GM19463 (cell line): ENCODE results near the gene ZNF277.
"Not testable (repeated sequence)": the region's sequence is repeated elsewhere in the genome, so short reads cannot be mapped to it uniquely, and the experiment has no call there.

Experiments
- ATAC-seq: cut with Tn5 transposase; IDR thresholded peaks from one replicate; pipeline ENCODE4 v1.9.1; 2021; ENCODE audit warnings: mild to moderate bottlenecking, moderate library complexity; ENCODE audit not compliant: unreplicated experiment

Gene ZNF277

GRCh38 chr7:112249967-112250366 is 43.5 kb downstream of the ZNF277 start:
- ATAC-seq = not testable (repeated sequence)

GRCh38 chr7:112252141-112252540 is 45.6 kb downstream of the ZNF277 start:
- no peak for ATAC-seq

- no peak for ATAC-seq
Measured at GRCh38 chr7:112252691-112253090, 46.2 kb downstream of the ZNF277 start.

- no peak for ATAC-seq
Measured at GRCh38 chr7:112254156-112254555, 47.7 kb downstream of the ZNF277 start.

DNA sequence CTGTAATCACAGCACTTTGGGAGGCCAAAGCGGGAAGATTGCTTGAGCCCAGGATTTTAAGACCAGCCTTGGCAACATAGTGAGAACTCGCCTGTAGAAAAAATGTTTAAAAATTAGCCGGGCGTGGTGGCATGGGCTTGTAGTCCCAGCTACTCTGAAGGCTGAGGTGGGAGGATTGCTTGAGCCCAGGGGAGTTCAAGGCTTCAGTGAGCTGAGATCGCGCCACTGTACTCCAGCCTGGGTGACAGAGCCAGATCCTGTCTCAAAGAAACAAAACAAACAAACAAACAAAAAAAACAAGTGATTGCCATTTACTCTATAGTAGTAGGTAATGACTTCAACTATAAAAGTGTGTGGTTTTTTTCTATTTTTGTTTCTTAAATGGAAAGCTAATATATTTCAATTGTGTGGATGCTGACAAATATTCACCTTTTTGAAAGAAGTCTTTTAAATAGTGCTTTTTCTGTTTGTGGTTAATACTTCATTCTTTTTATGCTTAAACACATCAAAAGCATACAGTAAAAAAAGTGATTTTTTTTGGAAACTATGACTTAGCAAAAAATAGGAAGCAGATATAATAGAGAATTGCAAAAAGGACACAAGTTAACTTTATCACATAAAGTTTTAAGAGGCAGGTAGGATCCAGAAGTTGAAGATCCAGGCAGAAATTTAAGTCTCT is 48.4 kb downstream of the ZNF277 start:
- ATAC-seq = no peak

GRCh38 chr7:112255388-112255720 is 48.9 kb downstream of the ZNF277 start:
- no peak for ATAC-seq

DNA sequence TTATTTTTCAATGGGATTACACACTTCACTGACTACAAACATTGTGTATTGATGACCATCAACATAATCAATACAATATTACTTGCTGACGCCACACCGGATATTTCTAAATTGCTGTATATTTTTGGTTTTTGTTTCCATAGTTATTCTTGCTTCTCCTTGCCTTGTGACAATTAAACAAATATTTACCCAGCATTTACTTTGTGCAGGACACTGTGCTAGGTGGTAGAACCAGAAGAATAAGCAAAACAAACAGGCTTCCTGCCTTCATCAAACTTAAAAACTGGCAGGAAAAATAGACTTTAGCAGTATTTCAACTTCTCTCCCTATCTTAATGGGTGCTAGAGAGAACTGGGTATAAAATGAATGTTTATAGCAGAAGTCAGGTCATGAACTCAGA is 50.6 kb downstream of the ZNF277 start:
- no peak for ATAC-seq

GRCh38 chr7:112260911-112261310 is 54.4 kb downstream of the ZNF277 start:
- no peak for ATAC-seq

- ATAC-seq = no peak
Measured at GRCh38 chr7:112262036-112262435, 55.5 kb downstream of the ZNF277 start.

DNA sequence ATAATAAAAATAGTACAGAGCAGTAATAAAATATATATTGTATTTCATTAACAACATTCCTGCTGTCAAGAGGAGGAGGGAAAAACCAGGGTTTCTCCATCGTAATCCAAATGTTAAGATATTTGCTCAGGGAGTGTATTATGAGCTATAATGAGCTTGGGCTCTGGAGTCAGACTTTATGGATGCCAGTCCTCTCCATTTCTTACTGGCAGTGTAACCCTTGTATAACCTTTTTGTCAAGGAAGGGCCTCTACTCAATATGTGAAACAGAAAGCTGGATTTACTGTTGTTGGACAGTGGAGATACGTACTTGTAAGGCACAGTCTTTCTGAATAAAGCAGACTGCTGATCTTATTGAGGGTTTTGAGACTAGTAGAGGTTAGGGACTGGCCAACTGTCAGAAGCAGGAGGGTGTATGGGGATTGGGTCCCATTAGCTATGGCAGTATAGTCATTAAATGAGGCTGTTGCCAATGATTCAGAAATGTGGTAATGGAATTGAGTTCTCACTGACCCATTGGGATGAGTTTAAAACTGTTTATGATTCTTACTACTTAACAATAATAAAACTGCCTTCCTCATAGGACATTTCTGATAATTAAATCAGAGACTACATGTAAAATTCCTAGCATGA is 56.5 kb downstream of the ZNF277 start:
- ATAC-seq = no peak

DNA sequence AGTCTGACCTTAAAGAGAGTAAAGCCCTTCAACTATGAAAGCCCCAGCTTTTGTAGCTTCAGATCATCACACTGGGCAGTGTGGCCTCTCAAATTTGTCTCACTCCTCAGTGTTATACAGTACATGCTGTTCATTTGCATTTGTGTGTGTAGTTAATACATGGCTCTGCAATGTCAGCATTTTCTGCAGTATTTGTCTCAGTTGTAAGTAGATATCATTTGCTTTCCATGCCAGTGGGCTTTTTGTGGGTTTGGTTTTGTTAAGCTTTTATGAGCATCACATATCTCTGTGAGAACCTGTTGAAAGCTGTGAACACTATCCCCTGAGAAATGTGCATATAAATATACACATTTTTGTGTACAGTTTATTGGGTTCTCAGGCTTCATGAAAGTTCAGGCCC is 57.0 kb downstream of the ZNF277 start:
- ATAC-seq = no peak

DNA sequence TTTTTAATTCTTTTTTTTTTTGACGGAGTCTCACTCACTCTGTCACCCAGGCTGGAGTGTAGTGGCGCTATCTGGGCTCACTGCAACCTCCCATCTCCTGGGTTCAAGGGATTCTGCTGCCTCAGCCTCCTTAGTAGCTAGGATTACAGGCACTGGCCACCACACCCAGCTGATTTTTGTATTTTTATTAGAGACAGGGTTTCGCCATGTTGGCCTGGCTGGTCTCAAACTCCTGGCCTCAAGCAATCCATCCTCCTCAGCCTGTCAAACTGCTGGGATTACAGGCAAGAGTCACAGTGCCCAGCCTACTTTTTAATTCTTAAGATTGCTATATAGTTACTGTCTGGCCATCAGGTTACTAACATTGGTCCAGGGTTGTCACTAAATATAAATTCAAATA is 59.6 kb downstream of the ZNF277 start:
- no peak for ATAC-seq

DNA sequence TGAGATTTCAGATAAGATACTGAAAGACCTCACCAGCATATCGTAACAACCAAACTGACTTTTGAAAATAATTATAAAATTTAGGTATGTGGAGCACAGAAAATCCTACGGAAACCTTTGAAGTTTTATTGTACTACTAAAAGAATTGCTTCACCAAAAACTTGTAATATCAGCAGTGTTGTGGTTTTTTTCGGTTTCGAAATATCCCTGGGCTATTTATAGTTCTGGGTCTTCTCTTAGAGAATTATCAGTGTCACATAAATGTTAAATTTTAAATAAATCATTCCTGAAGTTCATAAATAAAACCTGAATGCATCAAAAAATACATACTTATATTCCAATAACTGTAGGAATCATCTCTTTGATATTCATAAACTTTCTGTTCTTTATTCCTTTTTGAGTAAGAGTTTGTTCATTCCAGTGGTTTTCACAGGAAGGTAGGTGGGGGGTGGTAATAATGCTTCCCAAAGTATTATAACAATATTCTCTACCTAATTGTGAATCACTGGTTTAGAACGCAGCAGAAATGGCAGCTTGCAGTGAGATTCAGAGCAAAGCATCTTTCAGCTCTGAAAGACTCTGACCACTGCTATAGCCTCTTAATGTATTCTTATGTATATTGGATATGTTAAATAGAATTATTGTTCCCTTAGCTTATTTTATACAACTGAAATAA is 60.2 kb downstream of the ZNF277 start:
- ATAC-seq = no peak

DNA sequence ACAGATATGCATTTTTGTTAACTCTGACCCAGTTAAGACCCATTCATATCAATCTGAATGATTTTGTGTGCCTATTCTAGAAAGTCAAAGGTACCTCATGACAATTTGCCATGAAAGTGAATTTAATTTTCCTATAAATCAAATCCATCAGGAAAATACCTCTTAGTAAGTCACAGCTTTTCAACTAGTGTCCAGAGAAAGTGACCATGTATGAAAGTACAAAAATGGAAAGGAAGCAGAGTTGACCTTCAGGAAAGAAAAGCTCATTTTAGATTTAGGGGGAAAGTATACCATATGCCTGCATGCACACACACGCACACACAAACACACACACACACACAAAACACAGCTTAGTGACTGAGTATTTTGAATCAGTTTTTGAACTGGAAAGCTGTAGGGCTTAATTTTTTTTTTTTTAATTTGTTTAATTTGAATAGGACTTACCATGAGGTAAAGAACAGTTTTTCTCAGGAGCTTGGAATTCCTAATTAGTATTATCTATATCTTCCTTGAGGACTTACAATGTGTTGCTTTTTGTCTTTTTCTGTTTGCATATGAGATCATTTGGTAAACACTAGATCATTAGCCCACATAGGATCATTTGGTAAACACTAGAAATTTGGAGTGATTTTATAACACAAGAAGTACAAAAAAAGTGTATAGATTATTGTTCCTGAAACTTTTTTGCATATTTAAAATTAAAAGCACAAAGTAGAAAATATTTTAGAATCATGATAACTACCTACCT is 61.6 kb downstream of the ZNF277 start:
- no peak for ATAC-seq

DNA sequence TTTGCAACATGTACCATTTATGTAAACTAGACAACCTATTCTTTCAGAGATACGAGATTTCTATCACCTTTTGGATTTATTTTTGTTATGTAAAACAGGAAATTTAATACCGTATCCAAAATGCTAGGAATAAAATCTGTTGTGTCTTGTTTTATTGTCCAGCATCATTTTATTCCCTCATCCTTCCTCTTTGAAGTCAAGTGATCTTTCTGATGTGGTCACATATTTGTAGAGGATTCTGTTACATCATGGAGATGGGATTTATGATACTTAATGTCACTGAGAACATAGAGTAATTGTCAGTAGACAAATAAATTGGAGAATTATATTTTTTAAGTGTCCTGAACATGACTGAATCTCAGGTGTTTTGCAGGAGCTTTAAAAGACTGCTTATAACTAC is 64.7 kb downstream of the ZNF277 start:
- no peak for ATAC-seq

DNA sequence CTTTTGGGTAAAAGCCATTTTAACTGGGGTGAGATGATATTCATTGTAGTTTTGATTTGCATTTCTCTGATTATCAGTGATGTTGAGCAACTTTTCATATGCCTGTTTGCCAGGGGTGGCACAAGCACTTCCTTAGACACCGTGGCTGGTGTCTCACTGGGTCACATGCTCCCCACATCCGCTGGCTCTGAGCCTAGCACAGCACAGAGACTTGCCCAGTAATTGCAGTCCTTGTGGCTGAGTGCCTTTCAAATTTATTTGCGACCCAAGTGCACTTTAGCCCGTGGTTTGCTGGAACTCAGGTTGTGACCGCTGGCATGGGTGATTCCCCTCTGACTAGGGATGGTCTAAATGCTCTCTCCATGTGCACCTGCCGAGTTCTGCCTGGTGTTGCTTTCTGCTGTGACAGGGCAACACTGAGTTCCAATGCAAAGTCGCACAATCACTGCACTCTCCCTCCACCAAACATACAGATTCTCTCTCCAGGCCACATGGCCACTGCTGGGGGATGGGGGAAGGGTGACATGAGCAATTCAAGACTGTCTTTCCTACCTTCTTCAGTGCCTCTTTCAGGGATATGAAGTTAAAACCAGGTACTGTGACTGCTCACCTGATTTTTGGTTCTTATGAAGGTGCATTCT is 66.5 kb downstream of the ZNF277 start:
- ATAC-seq = no peak

DNA sequence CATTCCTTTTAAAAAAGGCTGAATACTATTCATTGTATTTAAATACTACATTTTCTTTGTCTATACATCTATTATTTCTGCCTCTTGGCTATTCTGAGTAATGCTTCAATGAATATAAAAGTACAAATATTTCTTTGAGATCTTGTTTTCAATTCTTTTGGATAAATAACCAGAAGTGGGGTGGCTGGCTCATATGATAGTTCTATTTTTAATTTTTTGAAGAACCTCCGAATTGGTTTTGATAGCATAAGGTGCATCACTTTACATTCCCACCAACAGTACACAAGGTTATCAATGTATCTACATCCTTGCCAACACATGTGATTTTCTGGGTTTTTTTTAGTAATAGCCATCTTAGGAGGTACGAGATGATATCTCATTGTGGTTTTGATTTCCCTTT is 72.5 kb downstream of the ZNF277 start:
- ATAC-seq = no peak

DNA sequence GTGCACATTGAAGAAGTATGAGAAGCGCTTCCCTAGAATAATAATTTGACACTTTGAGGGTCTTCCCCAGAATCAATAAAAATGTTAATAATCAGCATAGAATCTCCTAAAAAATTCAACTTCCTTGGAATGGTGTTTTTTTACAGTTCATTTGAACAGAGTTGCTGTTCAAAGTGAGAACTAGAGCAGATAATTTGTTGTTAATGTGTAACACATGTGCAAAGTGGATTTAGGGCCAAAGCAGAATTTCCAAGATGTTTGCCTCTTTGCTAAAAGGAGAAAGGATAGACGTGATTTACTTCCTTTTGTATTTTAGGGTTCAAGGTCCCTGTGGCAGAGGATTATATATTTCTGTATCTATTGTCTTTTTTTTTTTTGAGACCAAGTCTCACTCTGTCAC is 73.8 kb downstream of the ZNF277 start:
- no peak for ATAC-seq

DNA sequence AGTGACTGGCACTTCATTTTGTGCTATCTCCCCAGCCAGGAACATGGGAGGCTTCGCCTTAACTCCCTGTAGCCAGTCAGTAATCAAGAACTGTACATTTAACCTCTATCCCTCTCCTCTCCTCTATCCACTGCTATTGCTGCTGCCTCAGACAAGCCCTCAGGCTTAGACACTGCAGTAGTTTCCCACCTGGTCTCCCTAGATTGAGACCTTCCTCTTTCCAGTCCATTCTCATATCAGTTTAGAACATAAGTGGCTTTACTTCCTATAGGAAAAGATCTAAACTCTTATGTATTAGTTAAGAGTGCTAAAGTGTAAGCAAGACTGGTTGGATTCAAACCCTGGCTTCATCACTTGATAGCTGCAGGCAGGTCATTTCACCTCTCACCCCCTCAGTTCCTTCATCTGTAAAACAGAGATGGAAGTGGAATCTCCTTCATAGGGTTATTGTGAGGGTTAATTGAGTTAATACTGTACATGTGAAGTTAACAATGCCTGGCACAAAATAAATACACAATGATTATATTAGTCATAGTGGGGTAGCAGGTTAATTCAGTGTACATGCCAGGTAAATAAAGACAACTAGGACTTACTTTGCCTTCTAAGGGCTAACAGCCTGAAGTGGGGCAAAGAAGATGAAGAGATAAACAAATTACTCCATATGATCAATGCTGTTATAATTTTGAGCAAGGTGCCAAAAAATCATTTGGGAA is 76.1 kb downstream of the ZNF277 start:
- ATAC-seq = no peak

GRCh38 chr7:112283382-112283910 is 77.0 kb downstream of the ZNF277 start:
- ATAC-seq = peak; percentile 64
